Neural cell (in vitro differentiated cells): Measurements from ENCODE around the gene NMT1. TPM values are rescaled to one million over a fixed set of nuclear protein-coding genes. Genes with fewer than 3 reads are reported as not detected.

Experiments
- H2AFZ ChIP-seq: fragments of 200-600, 300-800 bp; sonication (generic), shearing (Covaris generic); 2 replicates; pipeline ENCODE4 v1.6.0; 2014; ENCODE audit warnings: low read depth, mild to moderate bottlenecking, antibody characterized with exemption, low read length, moderate library complexity
- H3F3A ChIP-seq: fragments of 200-600 bp; shearing (Covaris generic); 2 replicates; pipeline ENCODE4 v1.6.1; 2016; ENCODE audit warnings: mild to moderate bottlenecking, moderate library complexity, mixed read lengths, antibody characterized with exemption, low read length; ENCODE audit not compliant: insufficient read depth, poor library complexity, severe bottlenecking
- H3K27ac ChIP-seq: fragments of 200-600, 300-800 bp; sonication (generic), shearing (Covaris generic); 2 replicates; pipeline ENCODE4 v1.5.1; 2014; ENCODE audit warnings: mild to moderate bottlenecking, low read length, moderate library complexity
- H3K27me3 ChIP-seq: fragments of 300-800, 200-600 bp; sonication (generic), shearing (Covaris generic); 2 replicates; pipeline ENCODE4 v1.6.0; 2014; ENCODE audit warnings: mild to moderate bottlenecking, low read depth, low read length, moderate library complexity; ENCODE audit not compliant: insufficient read depth
- H3K36me3 ChIP-seq: fragments of 300-800, 200-600 bp; sonication (generic), shearing (Covaris generic); 2 replicates; pipeline ENCODE4 v1.5.1; 2014; ENCODE audit warnings: mild to moderate bottlenecking, antibody characterized with exemption, low read length, moderate library complexity; ENCODE audit not compliant: insufficient read depth
- H3K4me2 ChIP-seq: fragments of 300-800, 200-600 bp; sonication (generic), shearing (Covaris generic); 2 replicates; pipeline ENCODE4 v1.6.0; 2014; ENCODE audit warnings: mild to moderate bottlenecking, low read length
- H3K4me3 ChIP-seq: fragments of 300-800, 200-600 bp; sonication (generic), shearing (Covaris generic); 2 replicates; pipeline ENCODE4 v1.5.1; 2014; ENCODE audit warnings: mild to moderate bottlenecking, low read length, moderate library complexity
- H3K79me2 ChIP-seq: fragments of 200-600 bp; shearing (Covaris generic); replicated peaks from 2 replicates; pipeline ENCODE4 v1.6.0; 2014; ENCODE audit warnings: mild to moderate bottlenecking, low read length, moderate library complexity; ENCODE audit not compliant: insufficient read depth
- H3K9ac ChIP-seq: fragments of 300-800, 200-600 bp; sonication (generic), shearing (Covaris generic); 2 replicates; pipeline ENCODE4 v1.6.1; 2016; ENCODE audit warnings: mild to moderate bottlenecking, low read length, mixed read lengths
- H3K9me2 ChIP-seq: fragments of 200-600 bp; shearing (Covaris generic); 2 replicates; pipeline ENCODE4 v1.6.1; 2016; ENCODE audit warnings: mild to moderate bottlenecking, low read length, mixed read lengths; ENCODE audit not compliant: insufficient read depth
- H3K9me3 ChIP-seq: fragments of 200-600, 300-800 bp; sonication (generic), shearing (Covaris generic); 2 replicates; pipeline ENCODE4 v1.6.1; 2016; ENCODE audit warnings: mild to moderate bottlenecking, mixed run types, low read length, moderate library complexity, mixed read lengths
- H4K20me1 ChIP-seq: fragments of 200-600 bp; shearing (Covaris generic); 2 replicates; pipeline ENCODE4 v1.6.1; 2016; ENCODE audit warnings: mild to moderate bottlenecking, mixed run types; ENCODE audit not compliant: insufficient read depth
- EP300 ChIP-seq: fragments of 450-650 bp; conservative IDR thresholded peaks from 2 replicates; pipeline ENCODE4 v1.6.1; 2014; ENCODE audit warnings: antibody characterized with exemption, mild to moderate bottlenecking, moderate library complexity; ENCODE audit not compliant: poor library complexity, severe bottlenecking
- EZH2 ChIP-seq: fragments of 200-600, 300-800 bp; shearing (Covaris generic), sonication (generic); IDR thresholded peaks from 2 replicates; pipeline ENCODE4 v1.6.1; 2014; ENCODE audit warnings: antibody characterized with exemption, low read length, borderline replicate concordance, mild to moderate bottlenecking; ENCODE audit not compliant: insufficient read depth, poor library complexity, severe bottlenecking
- MXI1 ChIP-seq: fragments of 450-650 bp; conservative IDR thresholded peaks from 2 replicates; pipeline ENCODE4 v1.6.1; 2014; ENCODE audit warnings: antibody characterized with exemption, mild to moderate bottlenecking; ENCODE audit not compliant: poor library complexity, severe bottlenecking
- POLR2AphosphoS5 ChIP-seq: IDR thresholded peaks from 2 replicates; pipeline ENCODE4 v1.6.1; 2012
- RAD21 ChIP-seq: fragments of 450-650 bp; conservative IDR thresholded peaks from 2 replicates; pipeline ENCODE4 v1.6.1; 2014; ENCODE audit warnings: antibody characterized with exemption, mild to moderate bottlenecking, moderate library complexity
- SMC3 ChIP-seq: fragments of 450-650 bp; conservative IDR thresholded peaks from 2 replicates; pipeline ENCODE4 v1.6.1; 2014; ENCODE audit warnings: antibody characterized with exemption, mild to moderate bottlenecking, moderate library complexity; ENCODE audit not compliant: poor library complexity
- TAF1 ChIP-seq: IDR thresholded peaks from 2 replicates; pipeline ENCODE4 v1.6.1; 2012; ENCODE audit warnings: low read depth
- polyA plus RNA-seq: library from polyadenylated mRNA; depleted of rRNA; stranded (reverse); fragments of >200 nt; gene quantifications from 2 replicates; pipeline ENCODE4 v1.2.3, GENCODE V29; 2014
- TF ChIP-seq, protein P1 (sequence below): IDR thresholded peaks from 2 replicates; pipeline ENCODE4 v1.6.1; 2012; ENCODE audit warnings: borderline replicate concordance
- TF ChIP-seq, protein P2 (sequence below): fragments of 450-650 bp; IDR thresholded peaks from 2 replicates; pipeline ENCODE4 v1.5.1; 2014; ENCODE audit warnings: antibody characterized with exemption, mild to moderate bottlenecking, moderate library complexity; ENCODE audit not compliant: poor library complexity, severe bottlenecking

Gene NMT1
- polyA plus RNA-seq, 1 donor from 2014 or later = 23.4 TPM

GRCh38 chr17:45046537-45047125, 14.5 kb upstream of the NMT1 start:
- Histone ChIP-seq H3K9ac (no peak overlapping the region), H3K36me3 (no peaks in the 10 kb centered on the region), H3K79me2 (peaks cover 23% of the 10 kb centered on the region), H4K20me1 (no peaks in the 10 kb centered on the region), H3K4me3 (no peak overlapping the region), H3K9me2 (no peaks in the 10 kb centered on the region), H3K4me2 (no peak overlapping the region), H3K9me3 (no peaks in the 10 kb centered on the region), H3K27me3 (no peaks in the 10 kb centered on the region), H3F3A (no peaks in the 10 kb centered on the region), H3K27ac (no peak overlapping the region), H2AFZ (no peak overlapping the region)
- no peak for TF ChIP-seq MXI1
- TF ChIP-seq POLR2AphosphoS5 = no peak
- no peak for TF ChIP-seq TAF1
- TF ChIP-seq EP300 = no peak
- TF ChIP-seq EZH2 = no peak
- TF ChIP-seq, protein P1, sequence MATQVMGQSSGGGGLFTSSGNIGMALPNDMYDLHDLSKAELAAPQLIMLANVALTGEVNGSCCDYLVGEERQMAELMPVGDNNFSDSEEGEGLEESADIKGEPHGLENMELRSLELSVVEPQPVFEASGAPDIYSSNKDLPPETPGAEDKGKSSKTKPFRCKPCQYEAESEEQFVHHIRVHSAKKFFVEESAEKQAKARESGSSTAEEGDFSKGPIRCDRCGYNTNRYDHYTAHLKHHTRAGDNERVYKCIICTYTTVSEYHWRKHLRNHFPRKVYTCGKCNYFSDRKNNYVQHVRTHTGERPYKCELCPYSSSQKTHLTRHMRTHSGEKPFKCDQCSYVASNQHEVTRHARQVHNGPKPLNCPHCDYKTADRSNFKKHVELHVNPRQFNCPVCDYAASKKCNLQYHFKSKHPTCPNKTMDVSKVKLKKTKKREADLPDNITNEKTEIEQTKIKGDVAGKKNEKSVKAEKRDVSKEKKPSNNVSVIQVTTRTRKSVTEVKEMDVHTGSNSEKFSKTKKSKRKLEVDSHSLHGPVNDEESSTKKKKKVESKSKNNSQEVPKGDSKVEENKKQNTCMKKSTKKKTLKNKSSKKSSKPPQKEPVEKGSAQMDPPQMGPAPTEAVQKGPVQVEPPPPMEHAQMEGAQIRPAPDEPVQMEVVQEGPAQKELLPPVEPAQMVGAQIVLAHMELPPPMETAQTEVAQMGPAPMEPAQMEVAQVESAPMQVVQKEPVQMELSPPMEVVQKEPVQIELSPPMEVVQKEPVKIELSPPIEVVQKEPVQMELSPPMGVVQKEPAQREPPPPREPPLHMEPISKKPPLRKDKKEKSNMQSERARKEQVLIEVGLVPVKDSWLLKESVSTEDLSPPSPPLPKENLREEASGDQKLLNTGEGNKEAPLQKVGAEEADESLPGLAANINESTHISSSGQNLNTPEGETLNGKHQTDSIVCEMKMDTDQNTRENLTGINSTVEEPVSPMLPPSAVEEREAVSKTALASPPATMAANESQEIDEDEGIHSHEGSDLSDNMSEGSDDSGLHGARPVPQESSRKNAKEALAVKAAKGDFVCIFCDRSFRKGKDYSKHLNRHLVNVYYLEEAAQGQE = no peak
- TF ChIP-seq, protein P2, sequence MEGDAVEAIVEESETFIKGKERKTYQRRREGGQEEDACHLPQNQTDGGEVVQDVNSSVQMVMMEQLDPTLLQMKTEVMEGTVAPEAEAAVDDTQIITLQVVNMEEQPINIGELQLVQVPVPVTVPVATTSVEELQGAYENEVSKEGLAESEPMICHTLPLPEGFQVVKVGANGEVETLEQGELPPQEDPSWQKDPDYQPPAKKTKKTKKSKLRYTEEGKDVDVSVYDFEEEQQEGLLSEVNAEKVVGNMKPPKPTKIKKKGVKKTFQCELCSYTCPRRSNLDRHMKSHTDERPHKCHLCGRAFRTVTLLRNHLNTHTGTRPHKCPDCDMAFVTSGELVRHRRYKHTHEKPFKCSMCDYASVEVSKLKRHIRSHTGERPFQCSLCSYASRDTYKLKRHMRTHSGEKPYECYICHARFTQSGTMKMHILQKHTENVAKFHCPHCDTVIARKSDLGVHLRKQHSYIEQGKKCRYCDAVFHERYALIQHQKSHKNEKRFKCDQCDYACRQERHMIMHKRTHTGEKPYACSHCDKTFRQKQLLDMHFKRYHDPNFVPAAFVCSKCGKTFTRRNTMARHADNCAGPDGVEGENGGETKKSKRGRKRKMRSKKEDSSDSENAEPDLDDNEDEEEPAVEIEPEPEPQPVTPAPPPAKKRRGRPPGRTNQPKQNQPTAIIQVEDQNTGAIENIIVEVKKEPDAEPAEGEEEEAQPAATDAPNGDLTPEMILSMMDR = no peak
- no peak for TF ChIP-seq SMC3
- no peak for TF ChIP-seq RAD21

DNA sequence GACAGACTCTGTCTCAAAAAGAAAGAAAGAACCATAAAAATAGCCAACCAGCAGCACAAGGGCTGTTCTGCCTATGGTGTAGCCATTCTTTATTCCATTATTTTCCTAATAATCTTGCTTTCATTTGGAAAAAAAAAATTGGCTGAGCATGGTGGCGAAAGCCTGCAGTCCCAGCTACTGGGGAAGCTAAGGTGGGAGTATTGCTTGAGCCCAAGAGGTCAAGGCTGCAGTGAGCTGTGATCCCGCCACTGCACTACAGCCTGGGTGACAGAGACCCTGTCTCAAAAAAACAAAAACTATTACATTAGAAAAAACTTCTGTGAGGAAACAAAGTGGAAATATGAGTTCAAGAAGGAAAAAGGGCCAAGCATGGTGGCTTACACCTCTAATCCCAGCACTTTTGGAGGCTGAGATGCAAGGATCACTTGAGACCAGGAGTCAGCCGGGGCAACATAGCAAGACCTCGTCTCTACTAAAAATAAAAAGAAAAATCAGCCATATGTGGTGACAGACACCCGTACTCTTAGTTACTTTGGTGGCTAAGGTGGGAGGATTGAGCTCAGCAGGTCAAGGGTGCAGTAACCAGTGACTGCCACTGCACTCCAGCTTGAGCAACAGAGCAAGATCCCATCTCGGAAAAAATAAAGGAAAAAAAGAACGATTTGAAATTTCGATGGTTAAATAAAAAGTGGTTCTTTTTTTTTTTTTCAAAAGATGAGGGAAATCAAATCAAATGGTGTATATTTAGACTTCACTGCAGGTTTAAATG, 12.1 kb upstream of the NMT1 start:
- Histone ChIP-seq H4K20me1 (no peaks in the 10 kb centered on the region), H3K27me3 (no peaks in the 10 kb centered on the region), H3K9me2 (no peaks in the 10 kb centered on the region), H3K4me3 (no peak overlapping the region), H3K9ac (no peak overlapping the region), H3K79me2 (peaks cover 23% of the 10 kb centered on the region), H3K27ac (no peak overlapping the region), H3K9me3 (no peaks in the 10 kb centered on the region), H3K36me3 (no peaks in the 10 kb centered on the region), H3F3A (no peaks in the 10 kb centered on the region), H3K4me2 (no peak overlapping the region), H2AFZ (no peak overlapping the region)
- TF ChIP-seq RAD21 (no peak), TAF1 (no peak), EP300 (no peak)
- TF ChIP-seq, protein P2 = no peak
